ENCODE data around the gene RGS11. TPM values are rescaled to one million over a fixed set of nuclear protein-coding genes. Genes with fewer than 3 reads are reported as not detected.
"Not testable (repeated sequence)": the region's sequence is repeated elsewhere in the genome, so short reads cannot be mapped to it uniquely, and the experiment has no call there.

RGS11 gene
- total RNA-seq, 1 experiment from 2014 or later: 1.1 TPM

- DNase-seq (ENCODE audit: low read depth): no peak
These were observed 44.8 kb downstream of the RGS11 start for GRCh38 chr16:230949-231348.

- not testable (repeated sequence) for DNase-seq (ENCODE audit: low read depth)
These were observed 45.4 kb downstream of the RGS11 start for GRCh38 chr16:230351-230750.

GRCh38 chr16:229731-230281 is 45.9 kb downstream of the RGS11 start:
- DNase-seq (ENCODE audit: low read depth): no peak

GRCh38 chr16:228852-229730 is 46.7 kb downstream of the RGS11 start, which contains the start of gene LUC7L:
TSS of gene LUC7L (minus strand) at chr16:229449. CDS start at chr16:229339, 110 bp downstream.
- DNase-seq (ENCODE audit: low read depth): peak; percentile 81

- DNase-seq (ENCODE audit: low read depth): peak; percentile 12
These were observed 47.4 kb downstream of the RGS11 start for GRCh38 chr16:228151-228851.

GRCh38 chr16:220021-220420 is 55.7 kb downstream of the RGS11 start:
- no peak for DNase-seq (ENCODE audit: low read depth)

Other genes starting within 250 kb of the RGS11 start
- gene POLR3K, start 222.3 kb downstream of the RGS11 start, total RNA-seq (2014; rRNA removed): 4.0 and 6.7 TPM in 2 replicates
- gene SNRNP25, start 222.1 kb downstream of the RGS11 start, total RNA-seq (2014; rRNA removed): 28.1 and 31.8 TPM in 2 replicates
- gene RHBDF1, start 203.3 kb downstream of the RGS11 start, total RNA-seq (2014; rRNA removed): 91.8 and 93.7 TPM in 2 replicates
- gene MPG, start 197.7 kb downstream of the RGS11 start, total RNA-seq (2014; rRNA removed): 254 and 304 TPM in 2 replicates
- gene NPRL3, start 137.3 kb downstream of the RGS11 start, total RNA-seq (2014; rRNA removed): 11.5 and 21.8 TPM in 2 replicates
- gene HBZ, start 123.3 kb downstream of the RGS11 start, total RNA-seq (2014; rRNA removed): not detected in 2 replicates
- not detected in 2 replicates for gene HBM, start 110.0 kb downstream of the RGS11 start, total RNA-seq (2014; rRNA removed)
- gene HBA2, start 103.1 kb downstream of the RGS11 start, total RNA-seq (2014; rRNA removed): 0.77 TPM in 1 of 2 replicates, not detected in the other
- gene HBA1, start 99.3 kb downstream of the RGS11 start, total RNA-seq (2014; rRNA removed): not detected in 2 replicates
- gene HBQ1, start 95.5 kb downstream of the RGS11 start, total RNA-seq (2014; rRNA removed): 1.5 TPM in 1 of 2 replicates, not detected in the other
- 51.2 and 56.2 TPM in 2 replicates for gene LUC7L, start 46.5 kb downstream of the RGS11 start, total RNA-seq (2014; rRNA removed)
- gene FAM234A, start 41.1 kb downstream of the RGS11 start, total RNA-seq (2014; rRNA removed): 107 and 132 TPM in 2 replicates
- not detected in 2 replicates for gene ARHGDIG, start 4.6 kb upstream of the RGS11 start, total RNA-seq (2014; rRNA removed)
- 0.29 and 1.2 TPM in 2 replicates for gene PDIA2, start 7.2 kb upstream of the RGS11 start, total RNA-seq (2014; rRNA removed)
- gene AXIN1, start 76.8 kb upstream of the RGS11 start, total RNA-seq (2014; rRNA removed): 21.6 and 22.8 TPM in 2 replicates
- gene MRPL28, start 94.6 kb upstream of the RGS11 start, total RNA-seq (2014; rRNA removed): 135 and 156 TPM in 2 replicates
- gene PGAP6, start 106.0 kb upstream of the RGS11 start, total RNA-seq (2014; rRNA removed): 72.4 and 90.2 TPM in 2 replicates
- 142 and 186 TPM in 2 replicates for gene NME4, start 121.3 kb upstream of the RGS11 start, total RNA-seq (2014; rRNA removed)
- gene DECR2, start 125.9 kb upstream of the RGS11 start, total RNA-seq (2014; rRNA removed): 18.8 and 22.6 TPM in 2 replicates
- gene RAB11FIP3, start 149.7 kb upstream of the RGS11 start, total RNA-seq (2014; rRNA removed): 44.1 and 61.6 TPM in 2 replicates